GM21526 (cell line): Measurements from ENCODE around the gene RENBP.
"Not testable (repeated sequence)": the region's sequence is repeated elsewhere in the genome, so short reads cannot be mapped to it uniquely, and the experiment has no call there.

Experiments used
- ATAC-seq: cut with Tn5 transposase; IDR thresholded peaks from one replicate; pipeline ENCODE4 v1.9.1; 2021; ENCODE audit warnings: moderate library complexity; ENCODE audit not compliant: unreplicated experiment, low FRiP score

RENBP gene

DNA sequence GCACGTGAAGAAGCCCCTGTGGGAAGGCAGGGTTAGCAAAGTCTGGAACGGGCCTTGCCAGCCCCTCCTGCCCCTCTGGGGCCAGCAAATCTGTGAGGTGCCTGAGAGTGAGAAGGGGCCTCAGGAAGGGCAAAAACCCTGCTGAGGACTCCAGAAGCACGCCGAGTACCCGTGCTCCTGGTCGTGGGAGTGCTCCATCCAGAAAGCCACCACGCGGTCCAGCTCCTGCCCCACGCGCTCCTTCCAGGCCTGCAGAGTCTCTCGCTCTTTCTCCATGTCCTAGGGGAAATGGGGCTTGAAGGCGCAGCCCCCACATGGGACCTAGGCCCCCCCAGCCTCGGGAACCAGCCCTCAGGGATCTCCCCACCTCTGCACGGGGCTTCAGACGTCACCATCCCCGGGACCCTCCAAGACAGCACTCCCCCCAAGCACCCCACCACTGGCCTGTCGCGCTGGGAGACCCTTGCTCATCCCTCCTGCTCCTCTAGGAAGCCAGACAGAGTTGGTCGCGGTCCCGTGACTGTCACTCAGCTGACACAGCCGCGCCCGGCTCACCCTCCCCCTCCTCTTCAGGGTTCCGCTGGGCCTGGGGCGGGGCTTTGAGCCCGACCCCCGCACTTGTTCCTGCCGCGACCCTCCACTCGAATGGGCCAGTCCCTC lies at the start of gene RENBP:
TSS of gene RENBP (minus strand) at position 504 of the 660 bp plus-strand sequence. CDS start at position 471, 33 bp downstream.
- no peak for ATAC-seq

DNA sequence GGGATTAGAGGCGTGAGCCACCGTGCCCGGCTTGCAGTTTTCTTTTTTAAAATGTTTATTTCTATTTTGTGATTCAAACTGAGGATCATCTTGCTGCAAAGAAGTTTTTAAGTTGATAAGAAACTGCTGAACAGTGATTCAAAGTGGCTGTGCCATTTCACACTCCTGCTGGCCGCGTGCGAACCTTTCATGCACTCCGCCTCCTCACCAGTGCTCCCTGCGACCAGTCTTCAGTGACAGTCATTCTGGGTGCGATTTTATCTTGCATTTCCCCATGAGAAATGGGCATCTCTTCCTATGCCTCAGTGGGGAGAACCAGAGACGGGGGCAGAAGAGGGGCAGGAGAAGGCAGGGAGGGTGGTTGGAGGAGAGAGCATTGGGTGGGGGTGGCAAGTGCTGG lies 49.5 kb upstream of the RENBP start:
- ATAC-seq: no peak

DNA sequence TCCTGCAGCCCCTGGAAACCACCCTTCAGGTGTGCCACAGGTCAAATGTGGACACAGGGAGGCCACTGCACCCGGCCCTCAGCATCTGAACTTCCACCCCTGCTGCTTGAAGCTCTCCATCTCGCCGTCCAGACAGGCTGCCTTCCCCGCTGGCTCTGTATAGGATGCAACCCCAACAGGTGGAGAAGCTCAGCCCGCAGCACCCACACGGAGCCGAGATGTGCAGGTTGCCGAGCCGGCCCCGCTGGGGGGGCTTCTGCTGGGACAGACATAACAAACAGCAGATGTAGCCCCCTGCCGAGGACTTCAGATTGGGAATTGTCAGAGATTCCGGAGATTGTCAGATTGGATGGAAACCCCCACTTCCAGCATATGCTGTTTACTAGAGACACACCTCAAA lies 48.6 kb upstream of the RENBP start:
- ATAC-seq: no peak

DNA sequence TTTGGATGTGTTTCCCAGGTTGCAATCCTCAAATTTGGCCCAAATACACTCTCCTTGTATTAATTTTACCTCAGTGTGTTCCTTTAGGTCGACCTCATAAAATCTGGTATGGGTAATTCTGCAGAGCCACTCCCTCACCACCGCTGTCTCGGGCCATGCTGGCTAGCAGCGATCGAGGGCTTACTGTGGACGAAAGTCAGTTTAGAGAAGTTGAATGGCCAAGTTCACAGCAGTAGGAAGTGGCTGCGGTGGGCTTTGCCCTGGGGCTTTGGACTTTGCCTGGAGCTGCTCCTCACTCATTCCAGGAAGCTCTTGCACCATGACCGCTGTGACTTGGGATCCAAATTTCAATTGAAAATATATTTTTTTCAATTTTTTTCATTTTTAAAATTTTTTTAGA lies 47.7 kb upstream of the RENBP start:
- no peak for ATAC-seq

DNA sequence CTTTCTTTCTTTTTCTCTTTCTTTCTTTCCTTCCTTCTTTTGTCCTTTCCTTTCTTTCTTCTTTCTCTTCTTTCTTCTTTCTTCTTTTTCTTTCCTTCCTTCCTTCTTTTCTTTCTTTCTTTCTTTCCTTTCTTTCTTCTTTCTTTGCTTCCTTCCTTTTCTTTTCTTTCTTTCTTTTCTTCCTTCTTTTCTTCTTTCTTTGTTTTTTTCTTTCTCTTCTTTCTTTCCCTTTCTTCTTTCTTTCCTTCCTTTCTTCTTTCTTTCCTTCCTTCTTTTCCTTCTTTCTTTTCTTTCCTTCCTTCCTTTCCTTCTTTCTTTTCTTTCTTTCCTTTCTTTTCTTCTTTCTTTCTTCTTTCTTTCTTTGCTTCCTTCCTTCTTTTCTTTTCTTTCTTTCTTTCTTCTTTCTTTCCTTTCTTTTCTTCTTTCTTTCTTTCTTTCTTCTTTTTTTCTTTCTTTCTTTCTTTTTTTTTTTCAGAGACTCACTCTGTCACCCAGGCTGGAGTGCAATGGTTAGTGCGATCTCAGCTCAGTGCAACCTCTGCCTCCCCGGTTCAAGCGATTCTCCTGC lies 46.7 kb upstream of the RENBP start:
- no peak for ATAC-seq

- no peak for ATAC-seq
Measured at GRCh38 chrX:153989973-153990655, 45.7 kb upstream of the RENBP start.

DNA sequence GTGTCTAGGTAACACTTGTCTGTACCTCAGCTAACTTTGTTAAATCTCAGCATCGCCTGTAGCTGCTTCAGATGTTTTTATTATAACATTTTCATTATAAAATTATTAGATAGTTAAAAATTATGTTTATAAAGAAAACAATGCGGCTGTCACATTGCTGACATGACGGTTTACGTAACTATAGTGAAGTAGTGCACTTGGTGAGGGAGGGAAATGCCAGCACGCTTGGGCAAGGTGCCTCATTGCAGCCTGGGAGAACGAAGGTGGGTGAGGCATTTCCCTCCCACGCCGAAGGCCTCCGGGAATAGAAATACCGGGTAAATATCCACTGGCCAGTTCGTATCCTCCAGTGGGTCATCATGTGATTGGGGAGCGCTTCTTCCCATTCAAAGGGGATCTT lies 44.0 kb upstream of the RENBP start:
- no peak for ATAC-seq

DNA sequence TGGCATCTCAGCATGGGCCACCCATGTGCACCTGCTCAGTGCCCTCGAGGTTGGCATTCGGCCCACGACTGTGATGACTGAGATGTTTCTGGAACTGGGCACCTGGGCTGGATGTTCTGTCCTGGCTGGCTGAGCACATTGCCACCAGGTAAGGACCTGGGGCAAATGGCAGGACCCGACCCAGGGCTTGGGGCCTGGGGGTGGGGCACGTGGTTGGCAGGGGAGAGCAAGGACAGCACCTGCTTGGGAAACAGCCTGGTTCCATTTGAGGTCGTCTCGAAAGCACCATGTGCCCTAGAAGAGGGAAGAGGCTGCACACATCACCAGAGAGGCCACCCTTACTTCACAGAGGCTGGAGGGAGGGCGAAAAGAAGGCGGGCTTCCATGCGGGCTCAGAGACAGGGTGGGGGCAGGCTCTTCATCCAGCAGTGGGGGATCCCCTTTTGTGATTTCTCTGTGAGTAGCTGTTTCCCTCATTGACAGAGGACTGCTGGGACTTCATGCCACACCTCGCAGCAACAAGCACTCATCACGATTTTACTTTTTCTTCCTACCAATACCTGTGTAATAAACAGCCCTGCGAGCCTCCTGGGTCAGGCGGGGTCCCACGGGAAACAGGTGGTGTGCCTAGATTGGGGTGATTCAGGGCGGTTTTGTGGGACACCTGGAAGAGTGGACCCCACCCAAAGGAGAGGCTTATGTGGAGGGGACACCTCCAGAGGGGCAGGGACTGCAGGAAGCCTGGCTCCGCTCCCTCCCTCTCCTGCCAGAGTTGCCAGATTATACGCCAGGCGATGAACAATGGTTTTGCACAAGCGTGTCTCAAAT lies 40.1 kb upstream of the RENBP start:
- ATAC-seq: no peak

GRCh38 chrX:153983321-153983801 lies 38.9 kb upstream of the RENBP start:
- no peak for ATAC-seq

DNA sequence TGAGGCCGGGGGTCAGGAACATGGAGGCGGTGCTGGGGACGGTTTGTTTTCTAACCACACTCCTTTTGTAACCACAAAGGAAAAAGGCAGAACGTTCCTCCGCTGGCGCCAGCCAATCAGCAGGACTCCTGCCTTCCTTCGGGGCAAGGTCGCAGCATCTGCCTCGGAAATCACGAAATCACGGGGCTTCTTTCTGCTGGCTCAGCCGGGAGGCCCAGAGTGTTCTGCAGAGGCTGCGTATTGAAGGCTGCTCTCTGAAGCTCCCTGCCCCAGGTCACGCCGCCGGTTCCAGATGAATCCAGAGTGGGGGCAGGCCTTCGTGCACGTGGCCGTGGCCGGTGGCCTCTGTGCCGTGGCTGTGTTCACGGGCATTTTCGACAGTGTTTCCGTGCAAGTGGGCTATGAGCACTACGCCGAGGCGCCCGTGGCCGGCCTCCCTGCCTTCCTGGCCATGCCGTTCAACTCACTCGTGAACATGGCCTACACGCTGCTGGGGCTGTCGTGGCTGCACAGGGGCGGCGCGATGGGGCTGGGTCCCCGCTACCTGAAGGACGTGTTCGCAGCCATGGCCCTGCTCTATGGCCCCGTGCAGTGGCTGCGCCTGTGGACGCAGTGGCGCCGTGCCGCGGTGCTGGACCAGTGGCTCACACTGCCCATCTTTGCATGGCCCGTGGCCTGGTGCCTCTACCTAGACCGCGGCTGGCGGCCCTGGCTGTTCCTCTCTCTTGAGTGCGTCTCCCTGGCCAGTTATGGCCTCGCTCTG lies 37.5 kb upstream of the RENBP start:
- ATAC-seq: no peak

- ATAC-seq: no peak
Measured at GRCh38 chrX:153981231-153981630, 36.8 kb upstream of the RENBP start.

GRCh38 chrX:153980394-153980793 lies 36.0 kb upstream of the RENBP start:
- not testable (repeated sequence) for ATAC-seq

- no peak for ATAC-seq
Measured at GRCh38 chrX:153974726-153975286, 30.4 kb upstream of the RENBP start.

GRCh38 chrX:153974003-153974725 lies 29.7 kb upstream of the RENBP start:
- ATAC-seq: no peak

DNA sequence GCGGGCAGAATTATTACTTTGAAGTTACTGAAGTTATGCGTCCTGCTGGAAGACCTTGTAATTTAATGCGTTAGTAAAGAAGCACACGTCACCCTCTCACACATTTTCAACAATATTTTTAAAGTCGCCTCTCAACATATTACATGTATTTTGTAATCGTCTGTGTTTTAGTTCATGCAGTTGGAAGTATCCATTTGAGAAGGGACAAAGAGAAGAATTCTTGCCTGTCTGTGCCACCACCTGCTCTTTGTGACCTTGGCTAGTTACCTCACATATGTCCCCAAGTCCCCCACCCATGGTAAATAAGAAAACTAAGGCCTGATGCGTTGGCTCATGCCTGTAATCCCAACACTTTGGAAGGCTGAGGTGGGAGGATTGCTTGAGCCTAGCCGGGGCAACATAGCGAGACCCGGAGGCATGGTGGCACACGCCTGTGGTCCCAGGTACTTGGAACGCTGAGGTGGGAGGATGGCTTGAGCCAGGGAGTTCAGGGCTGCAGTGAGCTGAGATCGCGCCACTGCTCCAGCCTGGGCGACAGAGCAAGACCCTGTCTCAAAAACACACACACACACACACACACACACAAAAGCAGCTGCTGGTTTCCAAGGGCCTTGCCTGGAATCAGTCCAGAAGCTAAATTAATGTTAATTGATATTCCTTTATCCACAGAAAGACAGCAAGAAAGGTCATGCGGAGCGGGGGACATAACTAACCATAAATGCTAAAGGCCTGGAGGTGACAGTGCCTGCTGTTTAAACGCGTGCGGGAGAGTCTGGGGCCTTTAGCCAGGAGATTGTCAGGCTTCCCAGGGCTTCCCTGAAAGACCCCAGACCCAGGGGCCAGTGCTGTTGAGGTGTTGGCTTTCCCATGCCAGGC lies 28.9 kb upstream of the RENBP start:
- ATAC-seq: no peak

DNA sequence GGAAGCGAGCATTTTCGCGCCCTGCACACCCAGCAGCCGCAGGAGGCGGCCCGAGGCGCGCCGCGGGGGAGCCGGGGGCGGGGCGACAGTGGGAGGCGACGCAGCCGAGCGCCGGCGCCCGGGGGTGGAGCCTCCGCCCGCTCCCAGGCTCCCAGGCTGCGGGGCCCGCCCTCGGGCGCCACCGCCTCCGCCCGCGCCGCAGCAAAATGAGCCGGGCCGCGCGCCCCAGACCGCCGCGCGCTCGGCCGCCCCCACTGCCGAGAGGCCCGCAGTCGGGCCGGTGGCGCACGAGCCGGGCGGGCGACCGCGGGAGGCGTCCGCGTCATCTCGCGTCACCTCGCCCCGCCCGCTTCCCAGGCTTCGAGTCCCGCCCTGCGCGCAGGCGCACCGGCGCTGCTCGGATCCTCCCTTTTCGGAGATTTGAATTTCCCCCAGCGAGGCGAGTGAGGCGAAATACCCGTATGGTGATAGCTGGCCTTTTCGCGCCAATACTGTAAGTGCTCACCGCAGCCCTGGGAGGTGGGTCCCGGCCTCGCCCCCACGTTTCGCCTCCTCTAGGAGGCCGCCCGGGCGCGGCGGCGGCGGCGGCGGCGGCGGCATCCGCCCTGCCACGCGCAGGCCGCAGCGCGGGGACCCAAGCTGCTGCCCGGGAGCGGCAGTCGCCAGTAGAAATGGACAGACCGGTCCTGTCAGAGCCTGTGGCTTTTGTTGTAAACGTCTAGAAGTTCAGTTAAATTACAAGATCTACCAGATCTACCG lies 28.1 kb upstream of the RENBP start, which contains the start of gene TMEM187:
TSS of gene TMEM187 (plus strand) at position 387 of the 759 bp plus-strand sequence. CDS start 9,309 bp downstream, outside the sequence.
- peak; percentile 47 for ATAC-seq
